ENCODE measurements around the gene ANKS4B. TPM values are rescaled to one million over a fixed set of nuclear protein-coding genes. Genes with fewer than 3 reads are reported as not detected.

The ANKS4B gene
- total RNA-seq, 2 donors from 2014 or later, result 0.90 to 1.6 TPM

DNA sequence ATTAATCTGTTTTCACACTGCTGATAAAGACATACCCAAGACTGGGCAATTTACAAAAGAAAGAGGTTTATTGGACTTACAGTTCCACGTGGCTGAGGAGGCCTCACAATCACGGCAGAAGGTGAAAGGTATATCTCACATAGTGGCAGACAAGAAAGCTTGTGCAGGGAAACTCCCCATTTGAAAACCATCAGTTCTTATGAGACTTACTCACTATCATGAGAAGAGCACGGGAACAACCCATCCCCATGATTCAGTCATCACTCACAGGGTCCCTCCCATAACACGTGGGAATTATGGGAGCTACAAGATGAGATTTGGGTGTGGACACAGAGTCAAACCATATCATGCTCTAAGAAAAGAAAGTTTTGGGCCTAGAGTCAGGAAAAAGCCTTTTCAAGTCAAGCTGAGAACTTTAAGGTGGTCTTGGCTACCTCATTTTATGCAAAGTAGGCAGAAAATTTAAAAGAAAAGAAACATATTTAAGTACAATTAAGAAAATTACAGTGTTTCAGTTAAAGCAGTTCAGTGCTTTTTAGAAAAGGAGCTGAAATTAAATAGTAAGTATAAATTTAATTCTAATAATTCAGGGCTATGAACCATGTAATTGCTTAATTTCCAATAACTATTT is 69.5 kb downstream of the ANKS4B start:
- Mint-ChIP-seq H3K4me3 (no peak overlapping the region), H3K27me3 (ENCODE audit: insufficient read depth) (peaks cover 81% of the 10 kb centered on the region), H3K36me3 (ENCODE audit: low read depth) (no peaks in the 10 kb centered on the region), H3K27ac (peak overlapping the region; percentile 48), H3K4me1 (peaks cover 15% of the 10 kb centered on the region), H3K9me3 (no peaks in the 10 kb centered on the region)
- 12 to 20% methylated on average over 1 to 4 of the region's 4 CpGs for WGBS, 2 experiments (ENCODE audit: insufficient coverage in 1 of 2, insufficient read length in 1 of 2)
- DNase-seq, result no peak
- Histone ChIP-seq H3K9me3 (ENCODE audit: control insufficient read depth, low read length) (no peaks in the 10 kb centered on the region), H3K9ac (ENCODE audit: extremely low read depth, low read length, poor library complexity, severe bottlenecking) (no peak overlapping the region), H3K4me1 (ENCODE audit: control insufficient read depth, insufficient read depth, low read length) (peaks cover 4% of the 10 kb centered on the region), H3K27me3 (ENCODE audit: control insufficient read depth, insufficient read depth, low read length, poor library complexity, severe bottlenecking) (peaks cover 34% of the 10 kb centered on the region), H3K4me3 (ENCODE audit: low read length) (no peak overlapping the region), H3K36me3 (ENCODE audit: control insufficient read depth, insufficient read depth, low read length) (no peaks in the 10 kb centered on the region), H3K27ac (ENCODE audit: low read depth, low read length) (no peak overlapping the region)
- TF ChIP-seq, protein P1, sequence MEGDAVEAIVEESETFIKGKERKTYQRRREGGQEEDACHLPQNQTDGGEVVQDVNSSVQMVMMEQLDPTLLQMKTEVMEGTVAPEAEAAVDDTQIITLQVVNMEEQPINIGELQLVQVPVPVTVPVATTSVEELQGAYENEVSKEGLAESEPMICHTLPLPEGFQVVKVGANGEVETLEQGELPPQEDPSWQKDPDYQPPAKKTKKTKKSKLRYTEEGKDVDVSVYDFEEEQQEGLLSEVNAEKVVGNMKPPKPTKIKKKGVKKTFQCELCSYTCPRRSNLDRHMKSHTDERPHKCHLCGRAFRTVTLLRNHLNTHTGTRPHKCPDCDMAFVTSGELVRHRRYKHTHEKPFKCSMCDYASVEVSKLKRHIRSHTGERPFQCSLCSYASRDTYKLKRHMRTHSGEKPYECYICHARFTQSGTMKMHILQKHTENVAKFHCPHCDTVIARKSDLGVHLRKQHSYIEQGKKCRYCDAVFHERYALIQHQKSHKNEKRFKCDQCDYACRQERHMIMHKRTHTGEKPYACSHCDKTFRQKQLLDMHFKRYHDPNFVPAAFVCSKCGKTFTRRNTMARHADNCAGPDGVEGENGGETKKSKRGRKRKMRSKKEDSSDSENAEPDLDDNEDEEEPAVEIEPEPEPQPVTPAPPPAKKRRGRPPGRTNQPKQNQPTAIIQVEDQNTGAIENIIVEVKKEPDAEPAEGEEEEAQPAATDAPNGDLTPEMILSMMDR (conservative IDR thresholded peaks at IDR 0.05), result no peak

Other genes with a start within 250 kb of the ANKS4B start
- under 1 TPM; 0.40 to 0.82 TPM for gene DNAH3, start 82.9 kb upstream of the ANKS4B start, total RNA-seq
- 10 to 100 TPM; 16.5 to 28.8 TPM for gene LDAF1, start 75.0 kb upstream of the ANKS4B start, total RNA-seq
- gene ZP2, start 22.1 kb upstream of the ANKS4B start, total RNA-seq, result not detected
- 10 to 100 TPM; 14.2 to 21.0 TPM for gene CRYM, start 44.6 kb downstream of the ANKS4B start, total RNA-seq